SH-SY5Y (cell line): ENCODE measurements around the gene OR1I1.

Source experiments
- GATA2 ChIP-seq: IDR thresholded peaks from 2 replicates; pipeline ENCODE4 v1.6.1; 2011; ENCODE audit warnings: mild to moderate bottlenecking, low read depth, low read length
- GATA3 ChIP-seq: IDR thresholded peaks from 2 replicates; pipeline ENCODE4 v1.6.1; 2011; ENCODE audit warnings: low read depth, mild to moderate bottlenecking, low read length, moderate library complexity

OR1I1 gene

GRCh38 chr19:15081911-15082310 is at the start of gene OR1I1:
TSS of gene OR1I1 (plus strand) at chr19:15082211. CDS start at chr19:15087066, 4,855 bp downstream.
- no peak for TF ChIP-seq GATA2
- no peak for TF ChIP-seq GATA3

GRCh38 chr19:15035795-15036311 is 46.2 kb upstream of the OR1I1 start:
- TF ChIP-seq GATA3: no peak
- no peak for TF ChIP-seq GATA2

DNA sequence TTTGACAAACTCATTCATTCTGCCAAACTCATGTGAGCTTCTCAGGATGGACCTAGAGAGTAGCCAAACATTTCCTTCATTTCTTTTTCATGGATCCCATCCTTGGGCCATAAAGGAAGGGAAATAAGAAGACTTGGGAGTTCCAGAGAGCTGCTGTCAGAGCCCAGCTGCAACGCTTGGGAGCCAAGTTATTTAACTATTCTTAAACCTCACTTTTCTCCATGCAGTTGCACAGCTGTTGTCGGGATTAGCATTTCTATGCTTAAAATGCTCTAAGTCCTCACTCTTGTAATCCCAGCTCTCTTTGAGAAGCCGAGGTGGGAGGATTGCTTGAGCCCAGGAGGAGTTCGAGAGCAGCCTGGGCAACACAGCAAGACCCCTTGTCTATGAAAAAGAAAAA is 44.4 kb upstream of the OR1I1 start:
- TF ChIP-seq GATA3 (no peak), GATA2 (no peak)

- no peak for TF ChIP-seq GATA3
- no peak for TF ChIP-seq GATA2
These were observed 43.7 kb upstream of the OR1I1 start for GRCh38 chr19:15038294-15038693.

DNA sequence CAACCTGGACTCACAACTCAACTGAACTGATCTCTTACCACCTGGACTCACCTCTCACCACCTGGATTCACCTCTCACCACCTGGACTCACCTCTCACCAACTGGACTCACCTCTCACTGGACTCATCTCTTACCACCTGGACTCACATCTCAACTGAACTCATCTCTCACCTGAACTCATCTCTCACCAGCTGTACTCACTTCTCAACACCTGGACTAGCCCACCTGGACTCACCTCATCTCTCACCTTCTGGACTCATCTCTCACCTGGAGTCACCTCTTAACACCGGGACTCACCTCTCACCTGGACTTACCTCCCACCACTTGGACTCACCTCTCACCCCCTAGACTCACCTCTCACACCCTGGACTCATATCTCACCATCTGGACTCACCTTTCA is 40.0 kb upstream of the OR1I1 start:
- no peak for TF ChIP-seq GATA2
- TF ChIP-seq GATA3: no peak

- TF ChIP-seq GATA2: no peak
These were observed 39.2 kb upstream of the OR1I1 start for GRCh38 chr19:15042826-15043225.

GRCh38 chr19:15045506-15045905 is 36.5 kb upstream of the OR1I1 start:
- TF ChIP-seq GATA2 (no peak), GATA3 (no peak)

- TF ChIP-seq GATA3 (no peak), GATA2 (no peak)
These were observed 34.3 kb upstream of the OR1I1 start for GRCh38 chr19:15047680-15048079.

DNA sequence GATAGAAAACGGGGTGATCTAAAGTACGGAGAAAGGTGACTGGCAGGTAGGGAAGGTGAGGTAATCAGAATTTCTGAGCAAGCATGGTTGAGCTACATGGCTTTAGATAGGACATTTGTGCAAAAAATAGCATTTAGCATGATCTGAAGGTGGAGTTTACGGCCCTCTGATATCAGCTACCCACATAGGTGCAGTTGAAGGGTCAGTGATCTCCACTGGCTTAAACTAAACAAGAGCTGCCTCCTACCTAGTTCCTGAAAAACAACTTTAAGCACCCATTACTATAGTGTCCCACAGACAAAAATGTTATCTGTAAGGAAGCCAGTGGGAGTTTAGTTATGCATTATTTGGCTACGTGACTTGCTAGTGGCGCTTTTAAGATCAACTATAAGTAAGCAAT is 33.9 kb upstream of the OR1I1 start:
- TF ChIP-seq GATA2: no peak
- no peak for TF ChIP-seq GATA3

- no peak for TF ChIP-seq GATA2
- no peak for TF ChIP-seq GATA3
These were observed 33.0 kb upstream of the OR1I1 start, which contains the start of gene CASP14 for GRCh38 chr19:15048885-15049541. TSS of gene CASP14 (plus strand) at chr19:15049480. CDS start at chr19:15052252, 2,772 bp downstream.

- TF ChIP-seq GATA2 (no peak), GATA3 (no peak)
These were observed 31.4 kb upstream of the OR1I1 start for GRCh38 chr19:15050639-15051038.

DNA sequence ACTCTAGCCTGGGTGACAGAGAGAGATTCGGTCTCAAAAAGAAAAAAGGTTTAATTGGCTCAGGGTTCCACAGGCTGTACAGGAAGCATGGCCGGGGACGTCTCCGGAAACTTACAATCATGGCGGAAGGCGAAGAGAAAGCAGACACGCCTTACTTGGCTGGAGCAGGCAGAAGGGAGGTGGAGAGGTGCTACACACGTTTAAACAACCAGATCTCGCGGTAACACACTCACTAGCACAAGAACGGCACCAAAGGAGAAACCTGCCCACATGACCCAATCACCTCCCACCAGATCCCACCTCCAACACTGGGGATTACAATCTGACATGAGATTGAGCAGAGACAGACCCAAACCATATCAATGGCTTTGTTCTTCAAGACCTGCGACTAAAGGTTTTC is 20.0 kb upstream of the OR1I1 start:
- TF ChIP-seq GATA3: no peak
- TF ChIP-seq GATA2: no peak

DNA sequence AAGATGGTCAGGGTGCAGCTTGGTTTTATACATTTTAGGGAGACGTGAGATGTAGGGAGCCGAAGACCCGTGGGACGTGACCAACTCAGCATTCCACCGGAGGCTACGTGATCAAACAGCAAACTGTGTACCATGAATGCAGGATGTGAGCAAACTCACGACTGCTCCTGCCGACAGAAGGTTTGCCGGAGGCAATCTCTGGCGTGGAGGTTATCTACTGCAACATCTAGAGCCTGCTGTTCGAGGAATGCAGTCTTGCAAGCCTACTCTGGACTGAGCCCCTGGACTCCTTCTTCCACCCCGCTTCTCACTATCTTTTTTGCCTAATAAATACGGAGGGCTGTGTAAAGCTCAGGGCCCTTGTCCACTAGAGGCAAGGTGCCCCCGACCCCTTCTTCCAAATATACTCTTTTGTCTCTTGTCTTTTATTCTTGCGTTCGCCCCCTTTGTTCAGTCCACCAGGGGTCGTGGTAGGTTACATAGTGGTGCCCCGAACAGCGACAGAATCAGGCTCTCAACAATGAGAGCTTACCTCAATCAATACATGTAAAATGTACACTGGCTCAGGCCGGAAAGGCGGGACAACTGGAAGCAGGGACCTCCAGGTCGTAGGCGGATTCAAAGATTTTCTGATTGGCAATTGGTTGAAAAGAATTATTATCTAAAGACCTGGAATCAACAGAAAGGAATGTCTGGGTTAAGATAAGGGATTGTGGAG is 8.9 kb upstream of the OR1I1 start:
- TF ChIP-seq GATA3: 0 out of 2 replicates have a peak, but pooled peaks have one; percentile 15
- TF ChIP-seq GATA2: peak; percentile 62

DNA sequence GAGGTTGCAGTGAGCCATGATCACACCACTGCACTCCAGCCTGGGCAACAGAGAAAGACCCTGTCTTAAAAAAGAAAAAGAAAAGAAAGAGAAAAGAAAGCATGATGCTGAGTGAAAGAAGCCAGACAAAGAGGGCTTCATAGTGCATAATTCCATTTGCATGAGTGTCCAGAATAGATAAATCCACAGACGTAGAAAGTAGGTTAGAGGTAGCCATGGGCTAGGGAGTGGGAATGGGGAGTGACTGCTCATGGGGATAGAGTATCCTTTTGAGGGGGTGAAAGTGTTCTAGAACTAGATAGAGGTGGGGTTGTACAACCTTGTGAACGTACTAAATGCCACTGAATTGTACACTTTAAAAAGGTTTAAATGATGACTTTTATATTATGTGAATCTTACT is 7.6 kb upstream of the OR1I1 start:
- no peak for TF ChIP-seq GATA3
- TF ChIP-seq GATA2: no peak

- TF ChIP-seq GATA3: no peak
- no peak for TF ChIP-seq GATA2
These were observed 6.2 kb upstream of the OR1I1 start for GRCh38 chr19:15075806-15076205.

DNA sequence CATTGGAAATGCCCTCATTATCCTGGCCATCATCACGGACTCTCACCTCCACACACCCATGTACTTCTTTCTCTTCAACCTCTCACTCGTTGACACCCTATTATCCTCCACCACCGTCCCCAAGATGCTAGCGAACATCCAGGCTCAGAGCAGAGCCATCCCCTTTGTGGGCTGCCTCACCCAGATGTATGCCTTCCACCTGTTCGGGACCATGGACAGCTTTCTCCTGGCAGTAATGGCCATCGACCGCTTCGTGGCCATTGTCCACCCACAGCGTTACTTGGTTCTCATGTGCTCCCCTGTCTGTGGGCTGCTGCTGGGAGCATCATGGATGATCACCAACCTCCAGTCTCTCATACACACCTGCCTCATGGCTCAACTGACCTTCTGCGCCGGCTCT is 5.2 kb downstream of the OR1I1 start:
- TF ChIP-seq GATA3: no peak
- TF ChIP-seq GATA2: no peak
